Heart left ventricle (tissue), 16 donors: ENCODE results near the gene SULF2. TPM values are rescaled to one million over a fixed set of nuclear protein-coding genes. Genes with fewer than 3 reads are reported as not detected.

ENCODE experiments used
- ATAC-seq, 4 donors: fragments of 200-7000 bp; cut with Tn5 transposase; one replicate each; pipeline ENCODE4 v1.9.1; 2020 to 2022; ENCODE audit warnings: moderate library complexity in 4 of 4, mild to moderate bottlenecking in 3 of 4, moderate number of reproducible peaks in 1 of 4
- DNase-seq, 5 donors: peaks; one replicate each; pipeline ENCODE4 v3.0.0-alpha.2; 2020
- H3K27ac ChIP-seq, 12 donors: fragments of 200-600 bp; sonication (generic) in 4 of 12; one replicate each; pipeline versions ENCODE4 v1.5.0 to v1.8.0; 2016 to 2022; ENCODE audit warnings: mild to moderate bottlenecking in 2 of 12
- H3K27me3 ChIP-seq, 9 donors: fragments of 200-600 bp; sonication (generic) in 2 of 9; one replicate each; pipeline versions ENCODE4 v1.5.1 to v1.8.0; 2016 to 2022; ENCODE audit warnings: mild to moderate bottlenecking in 3 of 9
- H3K36me3 ChIP-seq, 9 donors: fragments of 200-600 bp; sonication (generic) in 2 of 9; one replicate each; pipeline versions ENCODE4 v1.5.0 to v1.8.0; 2018 to 2022; ENCODE audit warnings: mild to moderate bottlenecking in 2 of 9
- H3K4me1 ChIP-seq, 12 donors: fragments of 200-600 bp; sonication (generic) in 4 of 12; one replicate each; pipeline versions ENCODE4 v1.5.0 to v1.8.0; 2016 to 2022; ENCODE audit warnings: mild to moderate bottlenecking in 3 of 12
- H3K4me3 ChIP-seq, 12 donors: fragments of 200-600 bp; sonication (generic) in 4 of 12; one replicate each; pipeline versions ENCODE4 v1.5.0 to v1.8.0; 2017 to 2022; ENCODE audit warnings: mild to moderate bottlenecking in 9 of 12, moderate library complexity in 4 of 12
- H3K9me3 ChIP-seq, 12 donors: fragments of 200-600 bp; sonication (generic) in 4 of 12; one replicate each; pipeline versions ENCODE4 v1.5.0 to v1.8.0; 2016 to 2022; ENCODE audit warnings: mild to moderate bottlenecking in 1 of 12
- CTCF ChIP-seq, 12 donors: fragments of 200-600 bp; sonication (generic) in 4 of 12; IDR thresholded peaks; one replicate each; pipeline versions ENCODE4 v1.5.0 to v1.8.0; 2018 to 2022; ENCODE audit warnings: antibody characterized with exemption in 12 of 12, mild to moderate bottlenecking in 5 of 12
- POLR2A ChIP-seq, 2 donors: fragments of 450-650 bp; IDR thresholded peaks; one replicate each; pipeline ENCODE4 v1.6.1; 2017; ENCODE audit warnings: antibody characterized with exemption in 2 of 2, mild to moderate bottlenecking in 2 of 2, moderate library complexity in 2 of 2
- WGBS, 4 donors: extraction: QIAGEN DNeasy Blood & Tissue Kit in 2 of 4; methylation state at CpG; one replicate each; pipeline versions ENCODE4 v1.1.5 to v1.1.7; 2013 to 2018; 5-methylcytosine and 5-hydroxymethylcytosine counted together
- intact Hi-C, 10 donors: fragments of 100-400 bp; cut with DNase I; formaldehyde crosslinking; loops; one replicate each; pipeline versions ENCODE4 v1.11.1 to v1.14.2; 2022
- polyA plus RNA-seq, 2 donors: library from polyadenylated mRNA; stranded (reverse); fragments of 200-250 nt; gene quantifications; one replicate each; pipeline ENCODE4 v1.2.3, GENCODE V29; 2013
- total RNA-seq, 9 donors: library from RNA; depleted of rRNA in 2 of 9; stranded (reverse); fragments of >200 nt in 2 of 9; fragmentation: NEBNext Ultra II Directional in 3 of 9; extraction: Animal tissue kit (Norgen Biotek cat#: 25700) in 3 of 9; gene quantifications; one replicate each; pipeline versions ENCODE4 v1.1.0 to v1.2.4, GENCODE V29; 2016 to 2023
- donor health status: ischemic (EF 13 %, LVEDD 7.1; RV severe dilation, severe dysfunction).
- donor health status: healthy with polysubstance abuse.
- donor health status: DM: no; HTN: yes; CAD: no.
- donor health status: DM: no; HTN: no; CAD: no.
- donor health status: ischemic (EF 25% LVEDD 6.9; RV normal size, moderate dysfunction).
- donor health status: ischemic (EF 25% LVEDD 5.7; RV mildly dilated, moderate dysfunction).
- donor health status: healthy.
- donor health status: DM: yes; HTN: yes; CAD: no.
- donor health status: ischemic (EF 35%, LVEDD 5.7; RV mildly dilated, moderate dysfunction).
- donor health status: nonischemic (EF 11% LVEDD 7.7; RV severe dilation, severe dysfunction).
- donor health status: DM: yes; HTN: yes; CAD: no.
- donor health status: PGD.
- donor health status: ischemic (EF 29% LVEDD 5.4; RV normal size, mild dysfunction).
- donor health status: nonischemic (EF 23%, LVEDD 6.1; RV moderate dilation, normal function).

Gene SULF2
- total and polyA plus RNA-seq, 11 donors = 16.7 to 51.5 (median 28.5) TPM

GRCh38 chr20:47782920-47783552 is 2.2 kb downstream of the SULF2 start:
- WGBS, 4 donors = 86 to 94% (median 91%) methylated on average over 2 of the region's 2 CpGs
- Histone ChIP-seq H3K4me1 (peaks cover 0 to 36% (median 18%) of the 10 kb centered on the region in 12 donors), H3K27ac (no peak overlapping the region), H3K36me3 (no peaks in the 10 kb centered on the region), H3K9me3 (no peaks in the 10 kb centered on the region), H3K27me3 (peaks cover 0 to 35% (median 7%) of the 10 kb centered on the region in 9 donors), H3K4me3 (peak overlapping the region in 2 of 12 donors; percentile 5 to 69)
- intact Hi-C loops = loop anchor here in 8 of 10 donors (5.0 to 10.0 kb wide), 6 partner anchors 51 to 512 kb away; no protein-coding TSS in a partner anchor
- DNase-seq (no peak), ATAC-seq (no peak)
- TF ChIP-seq CTCF (IDR thresholded peaks at IDR 0.05) = peak in 2 of 12 donors; percentile 13 to 17
- no peak for TF ChIP-seq POLR2A (IDR thresholded peaks at IDR 0.05)

GRCh38 chr20:47782076-47782475 is 3.2 kb downstream of the SULF2 start:
- TF ChIP-seq POLR2A (IDR thresholded peaks at IDR 0.05) (no peak), CTCF (IDR thresholded peaks at IDR 0.05) (no peak)
- peaks cover 0 to 28% (median 7%) of the 10 kb centered on the region in 9 donors for H3K27me3 ChIP-seq
- ATAC-seq (no peak), DNase-seq (no peak)
- intact Hi-C loops = loop anchor here in 8 of 10 donors (5.0 to 10.0 kb wide), 6 partner anchors 50 to 513 kb away; no protein-coding TSS in a partner anchor
- no peak overlapping the region for H3K27ac ChIP-seq
- 92 to 96% (median 93%) methylated on average over 7 of the region's 7 CpGs for WGBS, 4 donors
- H3K9me3 ChIP-seq = peaks cover 0 to 3% (median 0%) of the 10 kb centered on the region in 12 donors
- no peak overlapping the region for H3K4me3 ChIP-seq
- no peaks in the 10 kb centered on the region for H3K36me3 ChIP-seq
- H3K4me1 ChIP-seq = peaks cover 0 to 42% (median 18%) of the 10 kb centered on the region in 12 donors

GRCh38 chr20:47781632-47782031 is 3.6 kb downstream of the SULF2 start:
- Histone ChIP-seq H3K27ac (no peak overlapping the region), H3K36me3 (no peaks in the 10 kb centered on the region), H3K27me3 (peaks cover 0 to 24% (median 7%) of the 10 kb centered on the region in 9 donors), H3K4me1 (peaks cover 0 to 42% (median 16%) of the 10 kb centered on the region in 12 donors), H3K9me3 (peaks cover 0 to 3% (median 0%) of the 10 kb centered on the region in 12 donors), H3K4me3 (no peak overlapping the region)
- WGBS, 4 donors = 66 to 79% (median 75%) methylated on average over 4 of the region's 4 CpGs
- TF ChIP-seq CTCF (IDR thresholded peaks at IDR 0.05) = no peak
- no peak for TF ChIP-seq POLR2A (IDR thresholded peaks at IDR 0.05)
- DNase-seq = no peak
- ATAC-seq = no peak
- intact Hi-C loops = loop anchor here in 8 of 10 donors (5.0 to 10.0 kb wide), 6 partner anchors 49 to 513 kb away; no protein-coding TSS in a partner anchor

- TF ChIP-seq CTCF (IDR thresholded peaks at IDR 0.05) (no peak), POLR2A (IDR thresholded peaks at IDR 0.05) (no peak)
- Histone ChIP-seq H3K27me3 (peaks cover 0 to 24% (median 7%) of the 10 kb centered on the region in 9 donors), H3K4me1 (peaks cover 0 to 47% (median 16%) of the 10 kb centered on the region in 12 donors), H3K36me3 (no peaks in the 10 kb centered on the region), H3K4me3 (no peak overlapping the region), H3K27ac (no peak overlapping the region), H3K9me3 (peaks cover 0 to 3% (median 0%) of the 10 kb centered on the region in 12 donors)
- no peak for DNase-seq
- WGBS, 4 donors = 93 to 97% (median 96%) methylated on average over 7 to 10 of the region's 10 CpGs
- intact Hi-C loops = loop anchor here in 8 of 10 donors (5.0 to 10.0 kb wide), 6 partner anchors 49 to 514 kb away; no protein-coding TSS in a partner anchor
- ATAC-seq = no peak
Observed at GRCh38 chr20:47780720-47781389, 4.4 kb downstream of the SULF2 start.
